Cardiac fibroblast (primary cell): ENCODE data around the gene COX7B.
"Not testable (repeated sequence)": the region's sequence is repeated elsewhere in the genome, so short reads cannot be mapped to it uniquely, and the experiment has no call there.

Experiments used
- DNase-seq, 2 donors: peaks; one replicate each; pipeline versions ENCODE4 v3.0.0 to v3.0.0-alpha.2; 2010; ENCODE audit warnings: low read depth in 2 of 2
- H3K4me3 ChIP-seq, 2 donors: replicated peaks in 1 of 2; 1 replicate in 1 of 2; 2 replicates in 1 of 2; pipeline ENCODE4 v1.5.1; 2011; ENCODE audit warnings: low read depth in 2 of 2, low read length in 2 of 2, mild to moderate bottlenecking in 2 of 2, moderate library complexity in 1 of 2
- CTCF ChIP-seq: IDR thresholded peaks from one replicate; pipeline ENCODE4 v1.5.1; 2011; ENCODE audit warnings: low read depth, mild to moderate bottlenecking, low read length, inconsistent platforms

The COX7B gene

GRCh38 chrX:77900688-77901087 lies 1.4 kb downstream of the COX7B start:
- no peak for TF ChIP-seq CTCF
- H3K4me3 ChIP-seq = peak overlapping the region; percentile 55 to 64
- peak; percentile 14 to 35 for DNase-seq

- no peak for DNase-seq
- no peak overlapping the region for H3K4me3 ChIP-seq
- TF ChIP-seq CTCF = no peak
Measured at GRCh38 chrX:77901506-77901905, 2.2 kb downstream of the COX7B start.

- peak; percentile 88 to 93 for DNase-seq
- peak within 1 kb of the TSS; percentile 53 to 66 for H3K4me3 ChIP-seq
Measured at GRCh38 chrX:77910108-77910840, 11.0 kb downstream of the COX7B start, which contains the start of gene ATP7A. Gene ATP7A (plus strand): TSS chrX:77910693. CDS start chrX:77971642, 60,949 bp downstream.

GRCh38 chrX:77917294-77917933 lies 18.1 kb downstream of the COX7B start:
- no peak for TF ChIP-seq CTCF
- DNase-seq = no peak
- H3K4me3 ChIP-seq = no peak overlapping the region

More at GRCh38 chrX:77910108-77910840, 11.0 kb downstream of the COX7B start, which contains the start of gene ATP7A:
- TF ChIP-seq CTCF = peak; percentile 56

GRCh38 chrX:77918568-77918967 lies 19.3 kb downstream of the COX7B start:
- DNase-seq = peak; percentile 35 to 40
- no peak overlapping the region for H3K4me3 ChIP-seq
- TF ChIP-seq CTCF = no peak

GRCh38 chrX:77919370-77919769 lies 20.1 kb downstream of the COX7B start:
- H3K4me3 ChIP-seq, DNase-seq: not testable (repeated sequence)

GRCh38 chrX:77922787-77923186 lies 23.5 kb downstream of the COX7B start:
- DNase-seq = no peak
- TF ChIP-seq CTCF = no peak
- no peak overlapping the region for H3K4me3 ChIP-seq
